HG03432 (cell line): ENCODE results near the gene HMMR.
"Not testable (repeated sequence)": the region's sequence is repeated elsewhere in the genome, so short reads cannot be mapped to it uniquely, and the experiment has no call there.

ENCODE experiments used
- ATAC-seq: cut with Tn5 transposase; IDR thresholded peaks from one replicate; pipeline ENCODE4 v1.9.1; 2021; ENCODE audit warnings: mild to moderate bottlenecking, moderate library complexity; ENCODE audit not compliant: unreplicated experiment

HMMR gene

DNA sequence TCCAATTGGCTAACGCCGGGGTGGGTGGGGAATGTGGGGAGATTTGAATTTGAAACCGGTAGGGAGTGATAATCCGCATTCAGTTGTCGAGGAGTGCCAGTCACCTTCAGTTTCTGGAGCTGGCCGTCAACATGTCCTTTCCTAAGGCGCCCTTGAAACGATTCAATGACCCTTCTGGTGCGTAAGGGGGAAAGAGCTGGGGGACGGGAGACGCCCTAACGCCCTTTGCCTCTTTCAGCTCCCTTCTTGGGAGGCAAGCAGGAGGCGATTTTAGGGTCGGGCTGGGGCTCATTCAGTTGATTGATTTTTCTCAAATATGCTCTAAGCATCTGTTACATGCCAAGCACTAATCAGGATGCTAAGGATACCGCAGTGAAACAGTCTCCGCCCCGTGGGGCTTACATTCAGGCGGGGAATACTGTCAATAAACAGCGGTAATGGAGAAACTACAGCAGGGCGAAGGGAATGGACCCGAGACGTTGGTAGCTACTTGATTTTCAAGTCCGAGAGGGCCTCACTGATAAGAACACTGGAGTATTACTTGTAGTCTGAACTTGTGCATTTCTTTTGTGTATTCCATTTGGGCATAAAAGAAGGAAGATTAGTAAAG, at the start of gene HMMR:
TSS of gene HMMR (plus strand) at position 71 of the 610 bp plus-strand sequence. CDS start at position 132, 61 bp downstream.
- ATAC-seq = no peak

GRCh38 chr5:163415673-163416072, 44.8 kb upstream of the HMMR start:
- ATAC-seq = not testable (repeated sequence)

DNA sequence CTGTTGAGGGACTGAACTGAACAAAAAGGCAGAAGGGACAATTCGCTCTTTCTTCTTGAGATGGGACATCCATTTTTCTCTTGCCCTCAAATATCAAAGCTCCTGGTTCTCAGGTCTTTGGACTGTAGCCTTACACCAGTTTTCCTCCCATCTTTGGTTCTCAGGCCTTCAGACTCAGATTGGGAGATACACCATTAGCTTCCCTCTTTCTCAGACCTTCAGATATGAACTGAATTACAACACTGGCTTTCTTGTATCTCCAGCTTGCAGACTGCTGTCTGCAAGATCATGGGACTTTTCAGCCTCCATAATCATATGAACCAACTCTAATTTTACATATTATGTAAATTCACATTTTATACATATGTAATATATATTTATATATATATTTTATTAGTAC, 35.6 kb upstream of the HMMR start:
- no peak for ATAC-seq

GRCh38 chr5:163426128-163426527, 34.3 kb upstream of the HMMR start:
- not testable (repeated sequence) for ATAC-seq

GRCh38 chr5:163432544-163432943, 27.9 kb upstream of the HMMR start:
- ATAC-seq = no peak

- no peak for ATAC-seq
Measured at GRCh38 chr5:163433271-163433670, 27.2 kb upstream of the HMMR start.

- ATAC-seq = no peak
Measured at GRCh38 chr5:163434401-163434866, 26.0 kb upstream of the HMMR start.

GRCh38 chr5:163436515-163436914, 23.9 kb upstream of the HMMR start:
- ATAC-seq = no peak

DNA sequence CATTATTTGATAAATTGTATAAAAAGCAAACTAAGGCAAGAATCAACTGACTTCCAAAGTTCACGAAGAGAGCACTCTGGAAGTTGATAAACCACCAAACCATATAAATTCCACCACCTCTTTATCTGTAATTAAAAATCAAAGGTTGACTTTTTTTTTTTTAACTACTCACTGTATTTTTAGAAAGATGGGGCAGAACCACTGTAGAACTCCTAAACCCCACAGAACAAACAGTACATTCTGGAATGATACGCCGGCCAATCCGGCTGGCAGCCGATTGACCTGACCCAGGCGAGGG, 23.5 kb upstream of the HMMR start:
- no peak for ATAC-seq

GRCh38 chr5:163437309-163438182, 22.9 kb upstream of the HMMR start, which contains the start of gene CCNG1:
CCNG1 (plus strand) TSS chr5:163437595; CDS start chr5:163439257, 1,662 bp downstream.
- peak; percentile 97 for ATAC-seq

DNA sequence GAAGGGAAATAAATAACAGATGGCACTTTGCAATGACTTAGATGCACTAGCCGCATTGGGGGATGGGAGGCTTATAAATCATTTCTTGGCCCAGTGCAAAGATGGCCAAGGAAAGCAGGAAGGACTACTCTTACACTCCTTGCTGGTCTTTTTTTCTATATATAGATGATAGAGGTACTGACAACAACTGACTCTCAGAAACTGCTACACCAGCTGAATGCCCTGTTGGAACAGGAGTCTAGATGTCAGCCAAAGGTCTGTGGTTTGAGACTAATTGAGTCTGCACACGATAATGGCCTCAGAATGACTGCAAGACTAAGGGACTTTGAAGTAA, 21.4 kb upstream of the HMMR start:
- ATAC-seq = no peak

- ATAC-seq = no peak
Measured at GRCh38 chr5:163440954-163441353, 19.5 kb upstream of the HMMR start.

DNA sequence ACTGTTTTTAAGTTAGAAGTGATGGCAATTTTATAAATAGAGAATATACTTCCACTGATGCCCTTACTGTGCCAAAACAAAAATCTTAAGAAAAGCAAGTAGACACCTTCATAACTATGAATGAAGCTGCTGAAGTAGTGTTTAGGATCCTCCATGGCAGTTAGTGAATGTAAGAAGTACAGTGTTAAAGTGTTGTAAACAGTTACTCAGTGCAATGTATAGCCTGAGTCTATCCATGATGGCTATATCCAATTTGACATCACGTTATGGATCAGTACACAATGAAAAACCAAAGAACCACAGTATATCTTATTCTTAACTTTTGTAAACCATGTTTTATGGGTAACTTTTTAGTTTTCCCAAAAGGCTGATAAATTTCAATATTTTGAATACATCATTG, 15.9 kb upstream of the HMMR start:
- no peak for ATAC-seq

GRCh38 chr5:163445345-163445744, 15.1 kb upstream of the HMMR start:
- ATAC-seq = no peak

DNA sequence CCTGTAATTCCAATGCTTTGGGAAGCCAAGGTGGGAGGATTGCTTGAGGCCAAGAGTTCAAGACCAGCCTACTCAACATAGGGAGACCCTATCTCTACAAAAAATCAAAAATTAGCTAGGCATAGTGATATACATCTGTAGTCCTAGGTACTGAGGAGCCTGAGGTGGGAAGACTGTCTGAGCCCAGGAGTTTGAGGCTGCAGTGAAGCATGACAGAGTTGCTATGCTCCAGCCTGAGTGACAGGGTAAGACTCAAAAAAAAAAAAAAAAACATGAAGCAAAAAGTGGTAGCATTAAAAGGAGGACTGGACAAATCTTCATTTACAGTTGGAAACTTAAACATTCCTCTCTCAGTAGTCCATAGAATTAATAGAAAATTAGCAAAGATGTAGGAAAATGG, 13.2 kb upstream of the HMMR start:
- ATAC-seq = no peak

GRCh38 chr5:163447875-163448274, 12.6 kb upstream of the HMMR start:
- no peak for ATAC-seq

DNA sequence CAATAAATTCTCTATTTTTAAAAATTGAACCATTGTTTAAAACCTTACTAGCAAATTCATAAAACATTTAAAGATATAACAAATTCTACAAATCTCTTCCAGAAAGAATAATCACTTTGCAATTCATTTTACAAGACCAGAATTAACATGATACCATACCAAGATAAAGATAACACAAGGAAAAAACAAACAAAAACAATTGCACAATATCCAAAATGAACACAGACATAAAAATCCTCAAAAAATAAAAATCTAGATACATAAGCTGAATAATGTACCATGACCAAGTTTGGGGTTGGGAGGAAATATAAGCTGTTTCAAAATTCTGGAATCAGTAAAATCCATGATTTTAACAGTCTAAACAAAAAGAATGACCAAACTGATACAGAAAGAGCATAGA, 11.9 kb upstream of the HMMR start:
- no peak for ATAC-seq

- no peak for ATAC-seq
Measured at GRCh38 chr5:163451489-163451888, 8.9 kb upstream of the HMMR start.

- no peak for ATAC-seq
Measured at GRCh38 chr5:163453705-163454104, 6.7 kb upstream of the HMMR start.

GRCh38 chr5:163455406-163455805, 5.0 kb upstream of the HMMR start:
- ATAC-seq = not testable (repeated sequence)

- no peak for ATAC-seq
Measured at GRCh38 chr5:163456029-163456589, 4.3 kb upstream of the HMMR start.

DNA sequence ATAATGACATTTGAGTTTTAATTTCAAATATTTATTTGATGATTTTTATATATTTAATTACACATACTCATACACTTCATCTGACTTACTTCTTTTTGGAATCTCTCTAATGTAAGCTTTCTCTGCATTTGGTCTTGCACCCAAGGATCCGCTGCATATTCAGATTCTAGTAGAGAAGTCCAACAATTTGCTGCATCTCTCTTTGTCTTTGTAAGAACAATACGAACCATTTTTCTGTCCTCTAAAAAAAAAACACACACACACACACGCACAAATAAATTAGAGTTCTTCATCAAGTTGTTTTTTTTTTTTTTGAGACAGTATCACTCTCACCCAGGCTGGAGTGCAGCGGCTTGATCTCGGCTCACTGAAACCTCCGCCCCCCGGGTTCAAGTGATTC, 3.6 kb upstream of the HMMR start:
- ATAC-seq = no peak
